Natural killer cell (primary cell): ENCODE measurements around the gene ABL1. TPM values are rescaled to one million over a fixed set of nuclear protein-coding genes. Genes with fewer than 3 reads are reported as not detected.

Experiments used
- ATAC-seq, 3 donors: fragments of 150-1000 bp in 2 of 3; fragments of 200-7000 bp in 1 of 3; cut with Tn5 transposase; 1 replicate in 1 of 3; 2 replicates in 2 of 3; pipeline ENCODE4 v1.10.0; 2021; ENCODE audit warnings: mild to moderate bottlenecking in 2 of 3, moderate library complexity in 2 of 3
- DNase-seq, 2 donors: peaks; one replicate each; pipeline versions ENCODE4 v3.0.0 to v3.0.0-alpha.2; 2013 to 2021; ENCODE audit warnings: mixed read lengths in 1 of 2
- H3K27ac ChIP-seq: one replicate; pipeline ENCODE4 v1.5.1; 2013; ENCODE audit warnings: mild to moderate bottlenecking, low read length
- H3K27me3 ChIP-seq: one replicate; pipeline ENCODE4 v1.6.1; 2013; ENCODE audit warnings: low read length; ENCODE audit not compliant: control insufficient read depth, insufficient read depth
- H3K36me3 ChIP-seq: one replicate; pipeline ENCODE4 v1.6.1; 2013; ENCODE audit warnings: low read length; ENCODE audit not compliant: control insufficient read depth, insufficient read depth
- H3K4me1 ChIP-seq: one replicate; pipeline ENCODE4 v1.6.1; 2013; ENCODE audit warnings: low read length; ENCODE audit not compliant: control insufficient read depth, insufficient read depth
- H3K4me3 ChIP-seq: one replicate; pipeline ENCODE4 v1.5.1; 2013; ENCODE audit warnings: low read length
- H3K9me3 ChIP-seq: one replicate; pipeline ENCODE4 v1.6.1; 2013; ENCODE audit warnings: low read length; ENCODE audit not compliant: control insufficient read depth, insufficient read depth
- H3K27ac Mint-ChIP-seq, 2 donors: one replicate each; pipeline ENCODE4 v1.8.0; 2022; ENCODE audit warnings: mild to moderate bottlenecking in 2 of 2, mixed read lengths in 2 of 2, moderate library complexity in 1 of 2
- H3K27me3 Mint-ChIP-seq, 2 donors: one replicate each; pipeline ENCODE4 v1.8.0; 2022; ENCODE audit warnings: low read depth in 2 of 2, mixed read lengths in 2 of 2
- H3K36me3 Mint-ChIP-seq: one replicate; pipeline ENCODE4 v1.8.0; 2022; ENCODE audit warnings: mixed read lengths
- H3K4me1 Mint-ChIP-seq, 2 donors: one replicate each; pipeline ENCODE4 v1.8.0; 2022; ENCODE audit warnings: mixed read lengths in 2 of 2
- H3K4me3 Mint-ChIP-seq: one replicate; pipeline ENCODE4 v1.8.0; 2022; ENCODE audit warnings: mild to moderate bottlenecking, moderate library complexity, mixed read lengths
- H3K9me3 Mint-ChIP-seq, 2 donors: one replicate each; pipeline ENCODE4 v1.8.0; 2022; ENCODE audit warnings: mixed read lengths in 2 of 2
- CTCF ChIP-seq: fragments of 200-600 bp; IDR thresholded peaks from one replicate; pipeline ENCODE4 v1.8.0; 2022; ENCODE audit warnings: antibody characterized with exemption
- WGBS: methylation state at CpG from one replicate; pipeline ENCODE4 v1.1.7; 2013; ENCODE audit warnings: missing lambda C conversion rate; ENCODE audit not compliant: insufficient coverage; 5-methylcytosine and 5-hydroxymethylcytosine counted together
- intact Hi-C: fragments of 100-400 bp; cut with micrococcal nuclease; formaldehyde crosslinking; loops from one replicate; pipeline ENCODE4 v1.14.2; 2022
- total RNA-seq, 4 donors: library from RNA; stranded (reverse); fragments of 120-200 nt in 1 of 4; gene quantifications; one replicate each; pipeline versions ENCODE4 v1.2.3 to v1.2.4, GENCODE V29; 2013 to 2022

The ABL1 gene
- total RNA-seq, 3 donors from 2014 or later (not counting 1 experiment from before 2014, with no cell fraction given), result 49.7 to 65.6 (median 53.8) TPM

GRCh38 chr9:130882696-130883225 is 47.7 kb downstream of the ABL1 start:
- no peak overlapping the region for H3K4me3 Mint-ChIP-seq
- no peak overlapping the region for H3K27ac ChIP-seq
- TF ChIP-seq CTCF, result no peak
- H3K27ac Mint-ChIP-seq, result no peak overlapping the region
- H3K4me3 ChIP-seq, result no peak overlapping the region
- no peaks in the 10 kb centered on the region for H3K4me1 ChIP-seq
- intact Hi-C loops, result no loop called here
- H3K4me1 Mint-ChIP-seq, result no peaks in the 10 kb centered on the region
- no peaks in the 10 kb centered on the region for H3K9me3 ChIP-seq
- 97% methylated on average over 15 of the region's 15 CpGs for WGBS
- peaks cover 7% of the 10 kb centered on the region for H3K36me3 Mint-ChIP-seq
- peaks cover 74% of the 10 kb centered on the region for H3K36me3 ChIP-seq
- ATAC-seq (no peak), DNase-seq (no peak)
- H3K9me3 Mint-ChIP-seq, result no peaks in the 10 kb centered on the region
- no peaks in the 10 kb centered on the region for H3K27me3 ChIP-seq
- no peaks in the 10 kb centered on the region for H3K27me3 Mint-ChIP-seq

- H3K9me3 Mint-ChIP-seq, result no peaks in the 10 kb centered on the region
- DNase-seq (no peak), ATAC-seq (no peak)
- H3K27ac Mint-ChIP-seq, result no peak overlapping the region
- H3K36me3 Mint-ChIP-seq, result peaks cover 7% of the 10 kb centered on the region
- no peak overlapping the region for H3K27ac ChIP-seq
- no peaks in the 10 kb centered on the region for H3K27me3 Mint-ChIP-seq
- no peaks in the 10 kb centered on the region for H3K9me3 ChIP-seq
- no peak overlapping the region for H3K4me3 ChIP-seq
- no peaks in the 10 kb centered on the region for H3K27me3 ChIP-seq
- WGBS, result 95% methylated on average over 5 of the region's 5 CpGs
- H3K36me3 ChIP-seq, result peaks cover 73% of the 10 kb centered on the region
- no peak overlapping the region for H3K4me3 Mint-ChIP-seq
- intact Hi-C loops, result no loop called here
- no peaks in the 10 kb centered on the region for H3K4me1 ChIP-seq
- TF ChIP-seq CTCF, result no peak
- no peaks in the 10 kb centered on the region for H3K4me1 Mint-ChIP-seq
Observed at GRCh38 chr9:130883479-130883878, 48.4 kb downstream of the ABL1 start.

- no peak overlapping the region for H3K4me3 ChIP-seq
- H3K9me3 ChIP-seq, result no peaks in the 10 kb centered on the region
- Mint-ChIP-seq H3K4me1 (no peaks in the 10 kb centered on the region), H3K27me3 (no peaks in the 10 kb centered on the region), H3K4me3 (no peak overlapping the region), H3K36me3 (peaks cover 7% of the 10 kb centered on the region), H3K27ac (no peak overlapping the region), H3K9me3 (no peaks in the 10 kb centered on the region)
- no peak overlapping the region for H3K27ac ChIP-seq
- ATAC-seq, result no peak
- WGBS, result 98% methylated on average over 25 of the region's 25 CpGs
- no peaks in the 10 kb centered on the region for H3K4me1 ChIP-seq
- H3K36me3 ChIP-seq, result peaks cover 73% of the 10 kb centered on the region
- TF ChIP-seq CTCF, result no peak
- intact Hi-C loops, result no loop called here
- no peaks in the 10 kb centered on the region for H3K27me3 ChIP-seq
- DNase-seq, result no peak
Observed at GRCh38 chr9:130884111-130884531, 49.1 kb downstream of the ABL1 start.
